Measurements from ENCODE around the gene SLC22A23.

The SLC22A23 gene

DNA sequence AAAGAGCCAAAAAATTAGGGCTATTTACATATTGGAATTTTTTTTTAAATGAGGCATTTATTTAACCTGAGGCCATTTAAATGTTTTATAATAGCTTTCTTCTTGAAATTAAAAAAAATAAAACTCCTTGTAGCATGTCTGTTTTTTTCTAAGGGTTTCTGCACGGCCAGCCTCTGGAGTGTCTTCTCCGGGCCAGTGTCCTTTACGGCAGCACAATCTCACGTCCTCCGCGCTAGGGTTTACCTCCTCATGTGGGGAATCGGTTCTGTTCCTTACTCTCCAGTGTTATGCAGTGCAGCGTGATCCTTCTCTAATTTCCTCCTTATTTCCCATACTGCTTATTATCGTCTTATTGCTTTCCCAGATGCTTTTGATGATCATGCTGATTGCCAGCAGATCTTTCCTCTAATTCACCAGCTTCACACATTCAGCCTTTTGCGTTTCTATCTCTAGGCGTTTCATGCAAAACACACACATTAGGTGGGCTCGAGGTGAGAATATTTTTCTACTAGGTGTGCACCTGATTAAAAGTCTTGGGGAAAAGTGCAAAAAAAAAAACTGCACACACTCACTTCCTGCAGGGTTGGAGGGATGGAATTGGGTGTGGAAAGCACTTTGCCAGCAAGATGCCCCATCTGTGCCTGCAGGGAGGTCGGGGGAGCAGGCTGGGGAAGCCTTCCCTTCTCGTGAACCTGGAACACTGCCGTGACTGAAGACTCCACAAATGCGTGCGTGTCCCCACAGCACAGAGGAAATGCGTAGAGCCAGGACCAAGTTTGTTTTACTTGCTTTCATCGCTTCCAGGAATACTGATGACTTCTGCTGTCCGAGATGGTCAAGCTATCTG, 142.0 kb downstream of the SLC22A23 start:
- no peak for DNase-seq

DNA sequence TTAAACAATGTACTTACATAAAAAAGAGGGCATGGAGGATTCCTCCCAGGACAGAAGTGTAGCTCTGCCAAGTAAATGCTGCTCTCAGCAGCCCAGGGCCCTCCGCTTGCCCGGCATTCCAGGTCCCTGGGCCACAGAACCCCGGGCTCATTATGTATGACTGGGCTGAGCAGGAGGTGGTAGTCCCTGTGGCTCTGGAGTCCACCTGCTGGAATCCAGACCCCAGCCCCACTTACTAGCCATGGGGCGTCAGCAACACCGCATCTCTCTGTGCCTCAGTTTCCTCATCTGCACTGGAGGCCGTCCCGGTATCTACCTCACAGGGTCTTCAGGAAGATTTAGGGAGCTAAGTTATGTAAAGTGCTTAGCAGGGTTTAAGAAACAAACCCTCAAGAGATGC, 142.7 kb downstream of the SLC22A23 start:
- DNase-seq: no peak

DNA sequence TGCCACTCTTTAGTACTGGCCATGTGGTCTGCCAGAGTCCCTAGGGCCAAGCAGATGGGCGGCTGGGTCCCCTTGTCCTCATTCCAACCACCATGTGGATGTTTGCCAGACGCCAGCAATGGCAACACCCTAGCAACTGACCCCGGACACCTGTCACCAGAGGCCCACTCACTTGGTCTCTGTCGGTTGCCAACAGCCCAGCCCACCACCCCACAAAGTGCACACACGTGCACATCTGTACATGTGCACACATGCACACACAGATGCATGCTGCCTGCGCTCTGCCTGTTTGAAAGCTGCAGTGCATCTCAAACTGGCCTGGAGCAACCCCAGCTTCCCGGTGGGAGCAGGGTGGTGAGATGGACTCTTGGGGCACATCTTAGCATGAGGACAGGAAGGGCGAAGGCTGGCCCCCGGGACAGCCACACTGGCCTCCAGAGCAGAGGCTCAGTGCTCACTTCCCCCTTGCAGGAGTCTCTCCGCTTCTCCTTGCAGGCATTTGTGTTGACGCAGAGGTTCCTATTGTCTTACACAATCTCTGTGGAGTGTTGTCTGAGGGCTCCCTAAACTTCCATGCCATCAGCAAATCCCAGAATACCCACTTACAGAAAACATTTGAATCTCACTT, 144.1 kb downstream of the SLC22A23 start:
- no peak for DNase-seq

DNA sequence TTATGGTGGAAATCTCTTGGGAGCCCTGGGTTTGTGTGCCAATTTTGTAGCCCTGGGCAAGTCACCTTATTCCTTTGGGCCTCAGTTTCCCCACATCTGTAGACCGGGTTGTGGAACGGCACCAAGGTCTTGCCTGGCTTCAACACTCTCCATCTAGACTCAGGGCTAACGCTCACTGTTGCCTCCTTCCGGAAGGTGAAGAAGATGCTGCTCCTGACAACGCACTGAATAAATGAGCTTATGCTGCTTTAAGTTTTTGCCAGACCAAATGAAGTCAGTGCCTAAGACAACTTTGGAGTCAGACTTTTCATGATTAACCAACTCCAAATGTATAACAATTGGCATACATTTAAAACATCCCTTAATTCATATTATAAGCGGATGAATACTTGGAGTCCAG, 145.0 kb downstream of the SLC22A23 start:
- DNase-seq: no peak

DNA sequence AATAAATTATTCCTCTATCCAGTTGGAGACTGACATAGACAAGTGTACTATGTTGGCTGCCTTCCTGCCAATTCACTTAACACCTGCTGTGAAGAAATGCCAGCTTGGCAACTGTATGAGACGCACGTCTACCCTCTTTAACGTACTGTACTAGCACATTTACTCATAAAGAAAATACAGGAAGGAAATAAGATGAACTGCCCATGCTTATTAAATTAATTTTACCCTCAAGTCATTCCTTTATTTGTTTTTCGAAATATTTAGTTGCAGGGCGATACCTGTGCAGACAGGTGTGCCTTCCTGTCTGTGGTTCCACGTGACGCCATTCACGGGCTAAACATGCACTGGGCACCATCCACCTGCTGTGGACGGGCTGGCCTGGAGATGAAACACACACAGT, 146.1 kb downstream of the SLC22A23 start:
- no peak for DNase-seq

DNA sequence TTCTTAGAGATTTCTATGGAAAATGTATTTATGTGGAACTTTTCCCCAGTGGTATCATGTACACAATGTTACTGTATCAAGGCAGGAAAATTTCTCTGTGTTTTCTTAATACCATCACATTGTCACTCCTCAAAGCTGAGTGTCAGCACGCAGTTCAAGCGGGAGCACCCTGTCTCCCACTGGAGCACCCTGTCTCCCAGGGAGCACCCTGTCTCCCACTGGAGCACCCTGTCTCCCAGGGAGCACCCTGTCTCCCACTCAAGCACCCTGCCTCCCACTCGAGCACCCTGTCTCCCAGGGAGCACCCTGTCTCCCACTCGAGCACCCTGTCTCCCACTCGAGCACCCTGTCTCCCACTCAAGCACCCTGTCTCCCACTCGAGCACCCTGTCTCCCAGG, 146.8 kb downstream of the SLC22A23 start:
- DNase-seq: no peak

DNA sequence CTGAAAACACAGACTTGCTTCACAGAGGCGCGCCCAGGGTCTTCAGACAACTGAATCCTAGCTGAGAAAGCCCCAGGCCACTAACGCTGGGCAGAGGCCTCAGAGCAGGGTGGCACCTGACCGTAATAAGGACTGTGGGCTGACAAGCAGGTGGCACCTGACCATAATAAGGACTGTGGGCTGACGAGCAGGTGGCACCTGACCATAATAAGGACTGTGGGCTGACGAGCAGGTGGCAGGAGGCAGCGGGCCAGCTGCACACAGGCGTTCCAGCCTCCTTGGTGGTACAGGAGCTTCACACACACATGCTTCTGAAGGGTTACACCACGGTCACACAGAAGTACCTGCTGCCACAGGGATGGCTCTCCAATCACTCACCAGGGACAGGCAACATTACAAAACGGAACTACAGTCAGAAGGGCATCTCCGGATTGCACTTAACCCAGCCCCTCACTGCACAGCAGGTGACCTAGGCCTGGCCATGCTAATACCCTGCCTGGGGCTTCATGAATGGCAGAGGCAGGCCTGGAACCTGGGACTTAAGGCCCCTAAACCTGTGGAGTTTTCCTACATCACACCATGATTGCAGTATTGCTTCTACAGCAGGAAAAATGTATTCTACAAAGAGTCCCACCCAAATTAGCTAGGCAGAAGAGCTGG, 147.3 kb downstream of the SLC22A23 start:
- no peak for DNase-seq

DNA sequence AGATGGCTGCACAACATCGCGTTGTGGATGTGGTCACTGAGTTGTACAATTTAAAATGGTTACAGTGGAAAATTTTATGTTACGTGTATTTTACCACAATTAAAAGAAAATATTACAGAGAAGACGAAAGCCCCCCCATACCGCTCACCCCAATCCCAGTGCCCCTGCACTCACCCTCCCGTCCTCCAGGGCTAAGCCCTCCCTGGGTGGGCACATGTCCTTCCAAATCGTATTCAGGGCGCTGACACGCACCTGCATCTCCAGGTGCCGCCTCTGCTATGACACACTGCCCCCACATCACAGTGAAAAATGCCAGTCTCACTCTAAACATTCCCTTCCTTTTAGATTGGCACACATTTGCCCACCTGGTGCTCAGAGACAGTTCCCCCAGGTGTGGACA, 148.7 kb downstream of the SLC22A23 start:
- DNase-seq: no peak

DNA sequence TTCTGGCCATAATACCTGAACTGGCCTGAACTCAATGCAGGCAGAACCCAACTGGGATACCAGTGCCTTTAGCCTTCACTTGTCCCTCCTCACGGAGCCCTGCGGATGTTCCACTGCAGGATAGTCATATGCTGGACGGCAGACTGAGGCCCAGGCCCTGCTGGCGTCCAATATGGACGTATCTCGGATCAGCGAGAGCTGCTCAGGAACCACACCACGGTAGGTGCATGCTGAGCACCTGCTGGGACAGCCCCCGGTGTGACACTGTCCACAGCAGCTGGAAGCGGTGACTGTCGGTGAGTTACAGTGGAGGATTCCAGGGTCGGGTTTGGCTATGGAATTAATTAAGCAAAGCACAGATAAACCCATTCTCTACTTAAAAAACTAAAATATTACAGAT, 149.4 kb downstream of the SLC22A23 start:
- no peak for DNase-seq

DNA sequence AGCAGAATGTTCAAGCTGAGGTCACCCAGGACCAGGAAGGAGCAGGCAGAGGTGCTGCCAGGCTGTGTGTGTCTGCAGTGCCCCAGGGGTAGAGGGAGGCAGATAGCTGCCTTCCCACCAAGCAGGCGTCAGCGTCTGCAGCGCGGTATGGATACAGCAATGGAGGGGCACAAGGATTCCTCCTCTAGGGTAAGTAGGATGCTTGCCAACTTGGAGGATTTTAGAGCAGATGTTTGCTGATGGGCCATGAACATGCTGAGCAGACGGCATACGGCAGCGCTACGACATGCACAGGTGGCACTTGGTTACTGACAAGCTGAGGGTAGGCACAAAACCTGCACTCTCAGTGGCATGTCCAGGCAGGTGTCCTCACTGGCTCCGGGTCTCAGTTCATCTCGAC, 150.0 kb downstream of the SLC22A23 start:
- no peak for DNase-seq

DNA sequence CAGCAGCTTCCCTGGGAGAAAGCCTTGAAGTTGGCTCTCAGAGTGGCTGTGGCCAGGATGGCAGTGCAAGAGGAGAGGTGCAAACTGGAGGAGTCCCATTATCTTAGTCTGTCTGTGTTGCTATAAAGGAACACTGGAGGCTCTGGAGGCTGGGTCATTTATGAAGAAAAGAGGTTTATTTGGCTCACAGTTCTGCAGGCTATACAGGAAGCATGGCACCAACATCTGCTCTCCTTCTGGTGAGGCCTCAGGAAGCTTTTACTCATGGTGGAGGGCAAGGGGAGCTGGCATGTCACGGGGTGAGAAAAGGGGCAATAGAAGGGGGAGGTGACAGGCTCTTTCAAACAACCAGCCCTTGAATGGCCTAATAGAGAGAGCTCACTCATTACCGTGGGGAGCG, 151.0 kb downstream of the SLC22A23 start:
- no peak for DNase-seq

DNA sequence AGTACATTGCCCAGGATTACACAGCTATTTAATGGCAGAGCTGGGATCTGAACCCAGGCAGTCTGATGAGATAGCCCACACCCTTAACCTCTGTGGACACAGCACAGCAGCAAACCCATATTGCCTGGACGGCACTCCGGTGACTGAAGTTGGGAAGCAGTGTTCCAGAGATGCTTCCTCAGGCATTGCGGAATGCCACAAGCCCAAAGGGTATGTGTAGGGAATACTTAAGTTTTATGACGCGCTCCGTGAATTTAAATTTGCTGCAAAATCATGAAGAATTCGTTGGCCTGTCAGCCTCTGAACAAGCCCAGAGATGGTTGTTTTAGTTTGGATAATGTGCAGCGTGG, 151.7 kb downstream of the SLC22A23 start:
- no peak for DNase-seq

DNA sequence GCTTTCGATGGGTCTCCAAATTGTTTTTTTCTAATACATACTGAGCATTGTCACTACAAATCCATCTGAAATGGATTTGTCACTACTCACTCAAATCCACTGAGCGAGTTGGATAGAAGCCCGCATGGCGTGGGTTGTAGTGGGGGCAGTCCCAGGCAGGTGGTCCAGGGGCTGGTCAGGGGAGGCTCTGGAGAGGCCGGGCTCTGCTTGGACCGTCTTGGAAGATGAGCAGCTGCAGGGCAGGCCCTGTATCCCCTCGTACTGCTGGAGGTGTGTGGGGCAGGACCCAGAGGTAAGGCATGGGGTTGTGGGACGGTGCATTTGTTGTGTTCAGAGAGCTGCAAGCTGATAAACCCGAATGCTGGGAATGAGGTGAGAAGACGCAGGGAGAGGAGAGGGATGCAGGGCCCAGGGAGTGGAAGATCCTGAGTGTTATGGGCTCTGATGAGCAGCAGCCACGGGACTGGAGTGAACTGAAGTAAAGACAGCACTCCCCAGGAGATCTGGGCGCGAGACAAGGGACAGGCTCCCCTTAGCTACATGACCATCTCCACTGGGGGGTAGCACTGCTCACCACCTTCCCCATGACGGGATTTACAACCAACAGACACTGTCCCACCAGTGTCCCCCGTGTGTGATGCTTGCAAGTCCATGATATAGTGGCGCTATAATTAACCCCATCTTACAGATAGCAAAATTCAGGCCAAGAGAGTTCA, 152.2 kb downstream of the SLC22A23 start:
- no peak for DNase-seq

DNA sequence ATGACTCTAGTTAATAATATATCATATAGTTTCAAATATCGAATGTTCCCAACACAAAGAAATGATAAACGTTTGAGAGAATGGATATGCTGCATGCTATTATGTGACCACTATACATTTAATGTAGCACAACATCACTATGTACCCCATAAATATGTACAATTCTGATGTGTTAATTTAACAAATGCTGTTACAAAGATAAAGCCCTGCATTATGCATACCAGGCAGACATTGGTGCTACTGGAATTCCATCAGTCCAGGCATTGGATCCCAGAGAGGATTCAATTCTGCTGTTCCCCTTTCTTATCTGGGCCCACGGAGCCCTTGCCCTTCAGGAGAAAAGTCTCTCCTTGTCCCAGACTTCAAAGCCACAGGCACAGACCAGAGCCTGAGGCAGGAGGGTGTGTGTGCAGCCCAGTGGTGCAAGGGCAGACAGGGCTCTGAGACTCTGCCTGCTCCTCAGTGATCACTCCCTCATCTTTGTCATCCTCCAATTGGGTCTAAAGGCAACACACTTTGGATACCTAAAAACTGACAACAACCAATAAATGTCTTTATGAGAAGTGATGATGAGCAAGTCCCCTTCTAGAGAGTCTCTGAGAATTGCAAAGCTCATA, 152.9 kb downstream of the SLC22A23 start:
- DNase-seq: no peak

DNA sequence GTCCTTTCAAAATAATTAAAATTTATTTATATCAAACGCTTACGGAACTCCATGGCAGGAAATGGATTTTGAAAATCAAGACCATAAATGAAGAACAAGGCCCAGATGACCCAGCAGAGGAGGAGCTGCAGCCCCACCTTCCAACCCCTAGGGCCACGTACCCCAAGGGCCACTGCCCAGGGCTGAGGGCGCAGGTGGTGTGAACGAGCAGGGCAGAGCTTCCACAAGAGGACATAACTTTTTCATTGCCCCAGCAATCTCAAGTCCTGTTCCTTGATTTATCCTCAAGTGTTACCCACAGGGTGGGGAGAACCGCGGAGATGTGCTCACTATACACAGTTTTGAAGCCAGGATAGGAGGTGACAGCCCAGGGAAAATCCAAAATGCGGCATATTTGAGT, 155.3 kb downstream of the SLC22A23 start:
- DNase-seq: no peak

DNA sequence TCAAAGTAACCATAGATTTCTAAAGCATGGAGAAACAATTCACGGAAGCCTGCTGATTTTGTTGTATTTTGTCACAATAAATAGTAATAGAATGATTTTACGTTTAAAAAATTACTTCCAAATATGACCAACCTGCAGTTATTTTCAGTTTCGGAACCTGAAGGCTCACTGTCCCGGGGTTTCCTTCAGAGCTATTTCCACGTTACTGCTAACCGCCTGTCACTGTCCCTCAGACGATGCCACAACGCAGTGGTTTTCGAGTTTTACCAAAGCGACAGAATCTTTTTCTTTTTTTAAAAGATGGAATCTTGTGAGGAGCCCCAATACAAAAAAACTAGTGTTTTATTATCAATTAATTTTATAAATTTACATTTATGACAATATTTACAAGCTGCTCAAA, 157.6 kb downstream of the SLC22A23 start:
- no peak for DNase-seq

DNA sequence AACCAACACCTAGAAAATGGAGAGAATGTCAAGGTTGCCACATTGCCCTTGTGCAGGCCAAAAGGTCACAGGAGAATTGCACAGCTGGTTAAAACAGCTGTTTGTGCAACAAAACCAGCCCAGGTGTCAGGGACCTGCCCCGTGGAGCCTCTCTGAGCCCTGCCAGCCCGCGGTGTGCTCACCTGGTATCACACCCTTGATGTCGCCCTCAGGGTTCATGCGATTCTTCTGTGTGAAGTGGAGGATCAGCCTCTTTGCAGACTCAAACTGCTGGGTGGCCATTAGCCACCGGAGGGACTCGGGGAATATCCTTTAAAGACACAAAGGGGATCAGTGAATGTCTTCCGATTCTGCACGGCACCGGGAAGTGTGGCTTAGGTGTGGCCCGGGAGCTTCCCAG, 158.9 kb downstream of the SLC22A23 start:
- no peak for DNase-seq

DNA sequence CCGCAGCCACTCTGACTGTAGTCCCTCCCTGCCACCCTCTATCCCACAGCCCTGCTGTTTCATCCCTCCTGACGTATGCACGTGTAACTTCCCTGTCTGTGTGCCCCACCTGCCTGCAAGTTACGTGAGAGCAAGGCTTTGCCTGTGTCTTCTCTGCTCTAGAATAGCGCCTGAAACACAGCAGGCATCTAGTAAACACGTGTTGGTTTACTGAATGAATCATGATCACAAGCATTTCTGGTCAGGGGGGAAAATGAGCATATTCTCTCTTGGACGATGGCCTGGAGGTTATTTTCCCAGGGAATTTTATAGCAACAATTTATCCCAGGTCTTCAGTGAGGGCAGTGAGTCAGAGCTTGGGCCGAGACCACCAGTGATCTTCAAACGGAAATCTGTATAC, 159.8 kb downstream of the SLC22A23 start:
- DNase-seq: no peak

DNA sequence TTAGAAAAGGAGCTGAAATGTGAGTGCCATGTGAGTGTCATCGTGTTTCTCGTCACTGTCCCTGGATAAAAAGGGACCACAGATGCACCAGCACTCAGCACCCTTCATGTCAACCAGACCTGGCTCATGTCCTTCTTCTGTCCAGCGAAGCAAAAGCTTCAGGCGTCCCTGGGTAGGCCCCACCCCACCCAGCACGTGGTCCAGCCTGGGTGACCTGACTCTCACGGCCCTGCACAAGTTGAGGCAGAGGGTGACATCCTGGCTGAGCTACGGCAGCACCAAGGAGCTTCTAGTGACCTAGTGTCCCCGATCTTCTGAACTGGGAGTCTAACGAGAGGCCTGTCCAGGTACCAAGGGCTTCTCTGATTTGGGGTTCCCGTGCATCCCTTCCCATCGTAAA, 160.3 kb downstream of the SLC22A23 start:
- DNase-seq: no peak

DNA sequence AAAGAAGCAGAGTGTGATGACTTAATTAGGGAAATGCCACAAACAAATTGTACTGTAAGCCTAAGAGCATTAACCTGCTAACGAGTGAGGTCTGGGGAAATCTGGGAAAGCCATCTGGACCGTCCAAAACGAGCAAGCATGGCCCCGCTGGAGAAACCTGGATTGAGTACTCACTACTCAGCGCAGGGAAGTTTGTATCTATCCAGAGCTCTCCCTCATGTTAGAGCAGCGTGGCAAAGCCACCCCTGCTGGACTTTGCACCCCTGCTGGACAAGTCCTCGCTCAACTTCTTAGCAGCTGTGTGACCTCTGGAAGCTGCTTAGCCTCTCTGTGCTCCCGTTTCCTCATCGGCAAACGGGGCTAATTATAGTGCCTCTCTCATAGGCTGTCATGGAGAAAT, 160.8 kb downstream of the SLC22A23 start:
- DNase-seq: no peak

DNA sequence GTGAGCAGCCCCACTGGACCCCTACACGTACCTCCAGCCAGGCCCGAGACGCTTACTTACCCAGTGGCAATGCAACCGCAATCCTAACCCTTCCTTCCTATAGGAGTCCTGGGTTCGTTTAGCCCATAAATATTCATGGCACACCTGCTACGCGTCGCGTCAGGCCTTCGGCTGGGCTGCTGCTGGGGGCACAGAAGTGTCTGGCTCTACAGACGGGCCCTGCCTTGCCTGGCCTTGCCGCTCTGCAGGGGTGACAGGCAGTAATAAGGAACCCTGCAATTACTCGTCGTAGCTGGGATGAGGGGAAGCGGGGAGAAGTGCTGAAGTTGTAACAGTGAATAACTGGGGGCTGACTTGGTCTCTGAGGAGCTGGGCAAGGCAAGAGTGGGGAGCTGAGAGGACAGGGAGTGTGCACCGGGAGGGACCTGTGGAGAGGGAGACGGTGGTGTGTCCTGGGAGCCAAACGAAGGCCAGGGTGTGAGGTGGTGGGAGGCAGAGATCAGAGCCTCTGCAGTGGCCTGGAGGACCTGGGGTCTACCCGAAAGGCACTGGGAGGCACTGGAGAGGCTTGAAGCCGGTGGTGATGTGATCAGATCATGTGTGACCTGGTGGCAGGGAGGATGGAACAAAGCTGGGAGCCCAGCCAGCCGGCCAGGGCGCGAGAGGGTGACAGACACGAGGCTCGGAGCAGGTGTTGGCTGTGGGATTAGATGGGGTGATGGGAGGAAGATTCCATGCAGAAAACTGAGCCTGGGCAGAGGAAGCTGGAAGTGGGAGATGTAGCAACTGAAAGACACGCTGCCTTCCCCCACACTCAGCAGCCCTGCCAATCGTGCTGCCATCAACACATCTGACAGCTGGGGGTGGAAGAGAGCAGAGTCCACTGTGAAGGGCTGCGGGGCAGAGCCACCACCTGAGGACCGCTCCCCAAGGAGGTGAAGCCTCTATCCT, 161.7 kb downstream of the SLC22A23 start:
- DNase-seq: no peak

DNA sequence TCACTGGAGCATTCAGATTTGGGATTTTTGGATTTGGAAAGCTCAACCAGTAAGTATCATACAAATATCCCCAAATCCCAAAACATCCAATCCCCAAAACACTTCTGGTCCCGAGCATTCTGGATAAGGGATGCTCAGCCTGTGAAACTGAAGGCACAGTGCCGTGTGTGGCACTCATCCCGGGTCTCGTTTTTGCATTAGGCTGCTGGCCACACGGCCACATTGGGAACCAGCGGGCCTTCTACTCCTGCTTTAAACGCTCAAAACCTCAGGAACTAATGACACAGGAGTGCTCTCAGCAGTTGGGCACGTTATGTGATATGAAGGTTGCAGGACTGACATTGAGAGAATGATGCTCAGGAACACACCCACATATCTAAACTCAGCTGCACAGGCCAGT, 162.5 kb downstream of the SLC22A23 start:
- no peak for DNase-seq
